ENCODE data around the gene TEKT1.

DNA sequence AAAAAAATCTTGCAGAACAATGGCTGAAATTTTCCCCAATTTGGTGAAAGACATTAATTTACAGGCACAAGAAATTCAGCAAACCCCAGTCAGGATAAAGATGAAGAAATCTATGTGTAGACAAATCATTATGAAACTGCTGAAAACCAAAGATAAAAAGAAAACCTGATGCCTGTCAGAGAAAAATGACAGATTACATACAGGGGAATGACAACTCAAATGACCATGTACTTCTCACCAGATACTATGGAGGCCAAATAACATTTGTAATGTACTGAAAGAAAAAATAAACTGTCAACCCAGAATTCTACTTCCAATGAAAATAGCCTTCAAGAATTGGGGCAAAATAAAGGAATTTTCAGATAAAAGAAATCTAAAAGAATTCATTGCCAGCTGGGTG is 82.9 kb downstream of the TEKT1 start:
- TF ChIP-seq RAD21 (IDR thresholded peaks at IDR 0.05) (no peak), GABPA (IDR thresholded peaks at IDR 0.05 in 1 of 2, conservative IDR thresholded peaks at IDR 0.05 in 1 of 2) (no peak), TAF1 (conservative IDR thresholded peaks at IDR 0.05) (no peak), YY1 (IDR thresholded peaks at IDR 0.05) (no peak), SP1 (IDR thresholded peaks at IDR 0.05) (no peak)
- TF ChIP-seq, protein P1, sequence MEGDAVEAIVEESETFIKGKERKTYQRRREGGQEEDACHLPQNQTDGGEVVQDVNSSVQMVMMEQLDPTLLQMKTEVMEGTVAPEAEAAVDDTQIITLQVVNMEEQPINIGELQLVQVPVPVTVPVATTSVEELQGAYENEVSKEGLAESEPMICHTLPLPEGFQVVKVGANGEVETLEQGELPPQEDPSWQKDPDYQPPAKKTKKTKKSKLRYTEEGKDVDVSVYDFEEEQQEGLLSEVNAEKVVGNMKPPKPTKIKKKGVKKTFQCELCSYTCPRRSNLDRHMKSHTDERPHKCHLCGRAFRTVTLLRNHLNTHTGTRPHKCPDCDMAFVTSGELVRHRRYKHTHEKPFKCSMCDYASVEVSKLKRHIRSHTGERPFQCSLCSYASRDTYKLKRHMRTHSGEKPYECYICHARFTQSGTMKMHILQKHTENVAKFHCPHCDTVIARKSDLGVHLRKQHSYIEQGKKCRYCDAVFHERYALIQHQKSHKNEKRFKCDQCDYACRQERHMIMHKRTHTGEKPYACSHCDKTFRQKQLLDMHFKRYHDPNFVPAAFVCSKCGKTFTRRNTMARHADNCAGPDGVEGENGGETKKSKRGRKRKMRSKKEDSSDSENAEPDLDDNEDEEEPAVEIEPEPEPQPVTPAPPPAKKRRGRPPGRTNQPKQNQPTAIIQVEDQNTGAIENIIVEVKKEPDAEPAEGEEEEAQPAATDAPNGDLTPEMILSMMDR (IDR thresholded peaks at IDR 0.05; ENCODE audit: low read depth, low read length, missing input control) = no peak
- TF ChIP-seq, protein P2, sequence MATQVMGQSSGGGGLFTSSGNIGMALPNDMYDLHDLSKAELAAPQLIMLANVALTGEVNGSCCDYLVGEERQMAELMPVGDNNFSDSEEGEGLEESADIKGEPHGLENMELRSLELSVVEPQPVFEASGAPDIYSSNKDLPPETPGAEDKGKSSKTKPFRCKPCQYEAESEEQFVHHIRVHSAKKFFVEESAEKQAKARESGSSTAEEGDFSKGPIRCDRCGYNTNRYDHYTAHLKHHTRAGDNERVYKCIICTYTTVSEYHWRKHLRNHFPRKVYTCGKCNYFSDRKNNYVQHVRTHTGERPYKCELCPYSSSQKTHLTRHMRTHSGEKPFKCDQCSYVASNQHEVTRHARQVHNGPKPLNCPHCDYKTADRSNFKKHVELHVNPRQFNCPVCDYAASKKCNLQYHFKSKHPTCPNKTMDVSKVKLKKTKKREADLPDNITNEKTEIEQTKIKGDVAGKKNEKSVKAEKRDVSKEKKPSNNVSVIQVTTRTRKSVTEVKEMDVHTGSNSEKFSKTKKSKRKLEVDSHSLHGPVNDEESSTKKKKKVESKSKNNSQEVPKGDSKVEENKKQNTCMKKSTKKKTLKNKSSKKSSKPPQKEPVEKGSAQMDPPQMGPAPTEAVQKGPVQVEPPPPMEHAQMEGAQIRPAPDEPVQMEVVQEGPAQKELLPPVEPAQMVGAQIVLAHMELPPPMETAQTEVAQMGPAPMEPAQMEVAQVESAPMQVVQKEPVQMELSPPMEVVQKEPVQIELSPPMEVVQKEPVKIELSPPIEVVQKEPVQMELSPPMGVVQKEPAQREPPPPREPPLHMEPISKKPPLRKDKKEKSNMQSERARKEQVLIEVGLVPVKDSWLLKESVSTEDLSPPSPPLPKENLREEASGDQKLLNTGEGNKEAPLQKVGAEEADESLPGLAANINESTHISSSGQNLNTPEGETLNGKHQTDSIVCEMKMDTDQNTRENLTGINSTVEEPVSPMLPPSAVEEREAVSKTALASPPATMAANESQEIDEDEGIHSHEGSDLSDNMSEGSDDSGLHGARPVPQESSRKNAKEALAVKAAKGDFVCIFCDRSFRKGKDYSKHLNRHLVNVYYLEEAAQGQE (IDR thresholded peaks at IDR 0.05) = no peak
- TF ChIP-seq, protein P3, sequence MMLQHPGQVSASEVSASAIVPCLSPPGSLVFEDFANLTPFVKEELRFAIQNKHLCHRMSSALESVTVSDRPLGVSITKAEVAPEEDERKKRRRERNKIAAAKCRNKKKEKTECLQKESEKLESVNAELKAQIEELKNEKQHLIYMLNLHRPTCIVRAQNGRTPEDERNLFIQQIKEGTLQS (IDR thresholded peaks at IDR 0.05) = no peak
- TF ChIP-seq, protein P4, sequence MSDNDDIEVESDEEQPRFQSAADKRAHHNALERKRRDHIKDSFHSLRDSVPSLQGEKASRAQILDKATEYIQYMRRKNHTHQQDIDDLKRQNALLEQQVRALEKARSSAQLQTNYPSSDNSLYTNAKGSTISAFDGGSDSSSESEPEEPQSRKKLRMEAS (IDR thresholded peaks at IDR 0.05) = no peak
- TF ChIP-seq, protein P5, sequence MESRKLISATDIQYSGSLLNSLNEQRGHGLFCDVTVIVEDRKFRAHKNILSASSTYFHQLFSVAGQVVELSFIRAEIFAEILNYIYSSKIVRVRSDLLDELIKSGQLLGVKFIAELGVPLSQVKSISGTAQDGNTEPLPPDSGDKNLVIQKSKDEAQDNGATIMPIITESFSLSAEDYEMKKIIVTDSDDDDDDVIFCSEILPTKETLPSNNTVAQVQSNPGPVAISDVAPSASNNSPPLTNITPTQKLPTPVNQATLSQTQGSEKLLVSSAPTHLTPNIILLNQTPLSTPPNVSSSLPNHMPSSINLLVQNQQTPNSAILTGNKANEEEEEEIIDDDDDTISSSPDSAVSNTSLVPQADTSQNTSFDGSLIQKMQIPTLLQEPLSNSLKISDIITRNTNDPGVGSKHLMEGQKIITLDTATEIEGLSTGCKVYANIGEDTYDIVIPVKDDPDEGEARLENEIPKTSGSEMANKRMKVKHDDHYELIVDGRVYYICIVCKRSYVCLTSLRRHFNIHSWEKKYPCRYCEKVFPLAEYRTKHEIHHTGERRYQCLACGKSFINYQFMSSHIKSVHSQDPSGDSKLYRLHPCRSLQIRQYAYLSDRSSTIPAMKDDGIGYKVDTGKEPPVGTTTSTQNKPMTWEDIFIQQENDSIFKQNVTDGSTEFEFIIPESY (IDR thresholded peaks at IDR 0.05) = no peak

Measured in liver (tissue), 3 donors.